Measurements from ENCODE around the gene EXOC6.
"Not testable (repeated sequence)": the region's sequence is repeated elsewhere in the genome, so short reads cannot be mapped to it uniquely, and the experiment has no call there.

The EXOC6 gene

GRCh38 chr10:92957223-92958010, 109.1 kb downstream of the EXOC6 start:
- no peak for DNase-seq

DNA sequence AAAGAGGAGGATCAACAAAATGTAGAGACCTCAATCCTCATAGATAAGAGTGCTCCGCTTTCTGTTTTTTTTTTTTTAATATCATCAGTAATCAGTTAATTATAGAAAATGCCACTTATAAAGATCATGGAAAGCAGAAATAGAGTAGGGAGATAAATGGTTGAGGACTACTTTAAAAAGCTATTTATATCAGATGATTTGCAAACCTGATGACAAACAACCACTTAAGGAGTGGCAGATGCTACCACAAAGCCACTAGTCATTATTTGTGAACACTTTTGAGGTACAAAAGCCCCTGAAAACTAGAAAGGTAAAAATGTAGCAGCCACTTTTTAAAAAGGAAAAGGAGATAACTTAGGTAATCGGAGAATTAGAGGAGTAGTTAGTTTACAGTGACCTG, 113.3 kb downstream of the EXOC6 start:
- no peak for DNase-seq

DNA sequence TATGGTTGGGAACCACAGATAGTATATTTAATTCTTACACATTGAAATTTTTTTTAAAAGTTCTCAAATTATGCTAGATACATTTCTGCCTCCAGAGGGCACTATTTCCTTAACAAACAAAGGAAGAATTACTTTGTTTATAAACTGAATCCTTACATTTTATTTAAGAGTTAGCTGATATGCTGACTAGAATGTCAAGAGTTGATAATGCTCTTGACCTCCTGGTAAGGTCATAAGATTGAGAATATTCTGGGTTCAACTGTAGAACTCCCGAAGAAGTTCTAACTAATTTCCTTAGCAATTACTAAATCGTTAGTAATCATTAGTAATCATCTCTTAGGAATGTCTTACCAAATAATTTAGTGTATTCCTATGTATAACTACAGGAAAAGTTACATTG, 117.0 kb downstream of the EXOC6 start:
- DNase-seq: no peak

DNA sequence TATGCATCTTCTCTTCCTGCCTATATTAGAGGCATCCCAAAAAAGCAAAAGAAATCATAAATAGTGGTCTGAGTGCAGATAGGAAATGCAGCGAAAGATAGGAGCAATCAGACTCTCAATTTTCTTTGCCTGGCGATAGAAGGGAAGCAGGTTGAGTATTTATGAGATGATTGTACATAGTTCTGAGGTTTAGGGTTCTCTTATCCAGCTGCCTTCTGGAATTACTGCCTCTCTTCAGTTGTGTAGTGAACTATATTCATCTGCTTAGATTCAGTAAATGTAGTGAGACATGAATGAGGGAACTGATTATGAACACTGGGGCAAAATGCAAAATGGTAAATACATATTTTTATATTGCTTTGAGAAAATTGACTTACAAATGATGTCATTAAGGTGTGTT, 119.3 kb downstream of the EXOC6 start:
- DNase-seq: no peak

GRCh38 chr10:92969151-92969550, 120.8 kb downstream of the EXOC6 start:
- DNase-seq: no peak

DNA sequence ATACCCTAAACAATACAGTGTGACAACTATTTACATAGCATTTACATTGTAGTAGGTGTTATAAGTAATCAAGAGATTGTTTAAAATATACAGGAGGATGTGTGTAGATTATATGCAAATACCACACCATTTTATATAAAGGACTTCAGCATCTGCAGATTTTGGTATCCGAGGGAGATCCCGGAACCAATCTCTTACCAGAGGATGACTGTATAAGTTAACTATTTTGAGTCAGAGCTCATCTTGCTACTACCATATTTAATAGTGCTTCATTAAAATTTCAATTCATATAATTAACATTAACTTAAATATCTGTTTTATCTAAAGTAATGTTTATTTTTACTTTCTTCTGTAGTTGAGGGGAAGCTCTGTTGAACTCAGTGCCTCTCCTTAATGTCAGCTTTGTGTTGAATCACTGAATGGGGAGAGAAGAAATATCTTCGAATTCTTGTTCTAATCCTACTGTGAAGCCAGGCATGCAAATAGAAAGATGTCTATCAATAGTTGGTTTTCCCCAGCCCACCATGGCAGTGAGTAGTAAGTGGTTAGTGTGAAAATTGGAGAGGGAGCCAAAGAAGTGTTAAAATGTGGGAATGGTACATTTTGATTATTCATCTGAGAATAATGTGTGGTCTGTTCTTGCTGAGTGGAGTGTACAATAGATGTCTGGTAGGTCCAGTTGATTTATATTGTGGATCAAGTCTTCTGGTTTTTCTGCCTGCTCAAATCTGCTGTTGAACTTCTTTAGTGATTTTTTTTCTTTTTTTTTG, 122.2 kb downstream of the EXOC6 start:
- no peak for DNase-seq

DNA sequence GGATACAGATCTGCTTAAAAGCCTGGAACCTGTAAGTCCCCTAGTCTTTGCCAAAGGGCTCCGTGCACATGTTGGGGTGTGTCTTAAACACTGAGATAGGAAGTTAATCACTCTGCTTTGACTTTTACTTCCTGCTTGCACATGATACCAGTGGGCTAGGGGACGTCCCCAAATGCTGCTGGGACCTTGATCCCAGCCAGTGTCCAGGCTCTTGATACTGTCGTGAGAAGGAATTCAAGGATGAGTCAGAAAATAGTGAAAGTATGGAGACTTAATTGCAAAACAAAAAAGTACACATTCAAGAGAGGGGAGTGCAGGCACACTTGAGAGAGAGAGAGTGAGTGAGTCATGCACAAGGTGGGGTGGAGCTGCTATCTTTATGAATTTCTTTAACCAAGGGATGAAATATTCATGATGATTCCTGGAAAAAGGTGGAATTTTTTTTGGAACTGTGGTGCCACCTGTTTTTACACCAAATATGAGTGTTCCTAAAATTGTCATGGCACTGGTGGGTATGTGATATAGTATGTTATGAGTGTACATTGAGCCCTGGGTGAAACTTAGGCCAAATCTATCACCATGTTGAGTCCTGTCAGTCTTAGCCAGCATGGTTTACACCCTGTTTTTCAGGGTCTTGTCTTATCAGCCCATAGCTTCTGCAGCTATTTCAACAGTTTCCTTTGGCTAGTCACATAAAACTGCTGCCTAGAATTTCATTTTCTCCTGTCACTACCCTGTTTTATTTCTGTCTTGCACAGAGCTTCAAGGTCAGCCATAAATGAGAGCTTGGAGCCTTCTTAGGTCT, 123.9 kb downstream of the EXOC6 start:
- DNase-seq: no peak

DNA sequence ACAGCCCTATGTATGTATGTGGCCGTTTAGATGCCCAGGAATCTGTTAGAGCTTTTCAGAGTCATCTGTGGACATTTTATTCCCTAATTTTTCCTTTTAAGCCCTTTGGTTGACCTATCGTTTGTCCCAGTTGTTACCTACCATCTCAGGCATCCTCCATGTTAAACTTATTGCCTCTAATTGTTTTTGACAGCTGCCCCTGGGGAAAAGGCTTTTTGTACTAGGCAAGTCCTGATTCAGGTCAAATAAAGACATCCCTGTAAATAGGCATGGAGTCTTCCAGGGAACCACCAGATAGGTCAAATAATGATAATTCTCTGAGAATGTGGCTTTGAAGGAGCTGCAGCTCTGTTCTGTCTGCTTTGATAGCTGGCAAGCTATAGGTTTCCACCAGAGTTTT, 124.6 kb downstream of the EXOC6 start:
- DNase-seq: no peak

- not testable (repeated sequence) for DNase-seq
Measured at GRCh38 chr10:92976278-92976677, 128.0 kb downstream of the EXOC6 start.

- DNase-seq: no peak
Measured at GRCh38 chr10:92989250-92989649, 140.9 kb downstream of the EXOC6 start.

DNA sequence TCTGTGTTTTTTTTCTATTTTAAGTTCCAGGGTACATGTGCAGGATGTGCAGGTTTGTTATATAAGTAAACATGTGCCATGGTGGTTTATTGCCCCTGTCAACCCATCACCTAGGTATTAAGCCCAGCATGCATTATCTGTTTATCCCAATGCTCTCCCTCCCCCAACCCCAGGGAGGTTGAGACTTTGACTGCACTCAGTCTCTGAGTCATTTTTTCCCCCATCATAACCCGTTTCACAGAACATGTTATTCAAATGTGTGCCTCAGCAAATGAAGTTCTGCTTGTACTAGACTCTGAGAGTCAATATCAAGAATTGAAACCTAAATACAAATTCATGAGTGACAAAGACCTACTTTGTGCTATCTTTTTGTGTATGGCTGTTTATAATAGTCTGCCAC, 142.3 kb downstream of the EXOC6 start:
- no peak for DNase-seq

DNA sequence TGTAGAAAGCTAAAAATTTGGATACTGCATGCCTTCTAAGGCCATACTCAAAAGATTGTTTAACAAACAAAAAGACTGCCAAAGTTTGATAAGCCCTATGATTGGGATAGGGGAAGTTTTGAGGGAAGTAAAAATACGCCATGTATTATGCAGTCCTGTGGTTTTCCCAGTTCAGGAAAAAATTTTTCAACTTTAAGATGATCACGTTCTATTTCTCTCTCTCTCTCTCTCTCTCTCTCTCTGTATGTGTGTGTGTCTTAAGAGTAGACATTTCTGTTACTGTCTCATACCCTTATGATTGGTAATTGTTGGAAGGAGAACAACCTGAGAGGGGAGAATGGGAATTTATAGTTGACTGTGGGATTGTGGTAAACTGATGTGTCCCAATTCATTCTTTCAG, 143.2 kb downstream of the EXOC6 start:
- no peak for DNase-seq

- no peak for DNase-seq
Measured at GRCh38 chr10:92993699-92994272, 145.5 kb downstream of the EXOC6 start.

- no peak for DNase-seq
Measured at GRCh38 chr10:92995509-92995908, 147.2 kb downstream of the EXOC6 start.

GRCh38 chr10:92997620-92998019, 149.3 kb downstream of the EXOC6 start:
- no peak for DNase-seq

- DNase-seq: no peak
Measured at GRCh38 chr10:92999191-92999590, 150.9 kb downstream of the EXOC6 start.

DNA sequence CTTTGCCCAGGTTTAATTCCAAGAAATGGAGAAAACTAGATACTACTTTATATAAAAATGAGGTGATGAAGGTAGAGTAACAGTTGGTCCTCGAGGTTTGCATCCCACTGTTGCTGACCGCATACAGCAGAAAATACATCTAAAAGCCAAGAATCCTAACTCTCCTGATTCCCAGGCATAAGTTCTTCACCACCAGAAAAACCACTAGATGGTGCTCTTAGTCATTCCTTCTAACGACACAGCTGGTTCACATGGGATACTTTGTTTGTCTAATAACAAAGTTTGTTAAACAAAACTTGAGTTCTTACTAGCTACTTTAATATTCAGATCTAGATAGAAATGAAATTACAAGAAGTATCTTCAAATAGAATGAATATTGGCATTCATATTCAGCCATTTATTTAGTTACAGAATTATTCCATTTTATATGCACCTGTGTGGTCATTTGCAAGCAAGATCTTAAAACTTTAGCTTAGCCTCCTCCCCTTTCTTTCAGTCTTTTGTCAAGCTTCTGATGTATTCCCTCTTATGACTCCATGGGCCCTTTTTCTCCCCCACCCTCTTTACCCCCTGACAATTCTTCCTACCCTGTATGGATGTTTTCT, 158.2 kb downstream of the EXOC6 start:
- DNase-seq: no peak

GRCh38 chr10:93015722-93016121, 167.4 kb downstream of the EXOC6 start:
- no peak for DNase-seq

GRCh38 chr10:93023013-93023650, 174.8 kb downstream of the EXOC6 start:
- DNase-seq: no peak

- DNase-seq: no peak
Measured at GRCh38 chr10:93026072-93026471, 177.8 kb downstream of the EXOC6 start.

- no peak for DNase-seq
Measured at GRCh38 chr10:93027508-93027907, 179.2 kb downstream of the EXOC6 start.

GRCh38 chr10:93028883-93029282, 180.6 kb downstream of the EXOC6 start:
- DNase-seq: no peak

Measured in activated T-cell treated with anti-CD3 and anti-CD28 coated beads, Interleukin-2, amount 50 U/mL, for 1 hour (primary cell).